HG02759 (cell line): ENCODE results near the gene HAUS7.

Experiments
- ATAC-seq: cut with Tn5 transposase; IDR thresholded peaks from one replicate; pipeline ENCODE4 v1.9.1; 2021; ENCODE audit warnings: mild to moderate bottlenecking, moderate library complexity; ENCODE audit not compliant: unreplicated experiment

HAUS7 gene

DNA sequence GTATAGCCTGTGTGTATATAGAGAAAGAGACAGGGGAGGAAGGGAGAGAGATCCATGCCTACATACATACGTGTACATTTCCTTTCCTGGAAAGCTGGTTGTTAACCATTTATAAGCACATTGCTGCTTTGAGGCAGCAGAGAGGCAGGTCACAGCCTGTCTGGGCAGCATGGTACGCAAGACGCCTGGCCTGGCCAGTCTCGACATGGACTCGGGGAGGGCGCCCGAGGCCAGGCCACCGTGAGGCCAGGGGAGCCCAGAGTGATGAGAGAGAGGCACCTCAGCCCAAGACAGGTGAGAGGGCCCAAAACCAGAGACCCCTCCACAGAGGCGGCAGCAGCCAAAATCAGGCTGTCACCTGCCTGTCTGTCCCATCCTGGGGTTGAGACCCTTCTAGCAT lies 28.4 kb downstream of the HAUS7 start:
- no peak for ATAC-seq

DNA sequence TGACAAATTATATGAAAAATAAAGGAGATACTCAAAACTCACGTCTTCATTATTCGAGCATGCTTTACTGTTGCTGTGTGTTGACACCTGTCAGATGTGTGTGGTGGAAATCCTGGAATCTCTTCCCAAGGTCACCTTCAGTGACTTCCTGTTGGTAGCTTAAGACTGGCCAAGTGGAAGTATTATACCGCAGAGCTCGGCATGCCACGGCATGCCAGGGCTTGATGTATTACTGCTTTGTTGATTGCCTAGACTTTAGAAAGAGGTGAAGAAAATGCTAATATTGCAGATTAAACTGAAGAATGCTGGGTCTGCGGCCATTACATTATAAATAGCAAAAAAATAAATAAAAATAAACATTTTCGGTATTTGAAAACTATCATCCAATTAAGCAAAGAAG lies 29.1 kb downstream of the HAUS7 start:
- ATAC-seq: no peak

DNA sequence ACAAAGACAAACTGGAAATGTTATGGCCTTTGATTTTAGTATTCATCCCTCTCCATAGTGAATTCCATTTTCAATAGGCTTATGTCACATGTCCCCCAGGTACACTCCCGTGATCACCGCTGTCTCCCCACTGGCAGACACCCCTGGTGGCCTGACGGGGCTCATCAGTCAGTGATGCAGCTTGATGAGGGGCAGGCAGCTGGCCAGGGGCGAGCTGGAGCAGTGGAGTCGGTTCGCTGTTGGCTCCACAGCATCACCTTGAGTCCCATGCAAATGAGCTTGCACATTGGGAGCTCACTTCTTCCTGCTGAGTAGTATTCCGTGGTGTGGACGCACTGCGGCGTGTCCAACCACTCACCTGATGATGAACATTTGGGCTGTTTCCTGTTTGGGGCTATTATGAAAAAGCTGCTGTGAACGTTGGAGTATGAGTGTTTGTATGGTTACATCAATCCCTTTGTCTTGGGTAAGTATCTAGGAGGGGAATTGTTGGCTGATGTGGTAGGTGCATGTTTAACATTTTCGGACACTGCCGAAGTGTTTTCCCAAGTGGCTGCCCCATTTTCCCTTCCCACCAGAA lies 29.7 kb downstream of the HAUS7 start:
- ATAC-seq: no peak

DNA sequence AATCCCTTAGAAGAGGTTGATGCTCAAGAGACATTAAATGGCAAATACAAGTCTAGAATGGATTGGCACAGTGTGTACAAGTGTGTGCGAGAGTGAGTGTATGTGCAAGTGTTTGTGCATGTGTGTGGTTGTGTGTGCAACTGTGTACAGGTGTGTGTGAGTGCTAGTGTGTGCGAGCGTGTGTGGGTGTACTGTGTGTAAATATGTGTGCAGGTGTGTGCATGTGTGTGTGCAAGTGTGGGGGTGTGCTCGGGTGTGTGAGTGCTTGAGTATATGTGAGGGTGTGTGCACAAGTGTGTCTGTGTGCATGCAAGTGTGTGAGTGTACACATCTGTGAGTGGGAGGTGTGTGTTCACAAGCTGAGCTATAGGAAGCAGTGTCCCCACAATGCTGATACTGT lies 30.4 kb downstream of the HAUS7 start:
- ATAC-seq: no peak

DNA sequence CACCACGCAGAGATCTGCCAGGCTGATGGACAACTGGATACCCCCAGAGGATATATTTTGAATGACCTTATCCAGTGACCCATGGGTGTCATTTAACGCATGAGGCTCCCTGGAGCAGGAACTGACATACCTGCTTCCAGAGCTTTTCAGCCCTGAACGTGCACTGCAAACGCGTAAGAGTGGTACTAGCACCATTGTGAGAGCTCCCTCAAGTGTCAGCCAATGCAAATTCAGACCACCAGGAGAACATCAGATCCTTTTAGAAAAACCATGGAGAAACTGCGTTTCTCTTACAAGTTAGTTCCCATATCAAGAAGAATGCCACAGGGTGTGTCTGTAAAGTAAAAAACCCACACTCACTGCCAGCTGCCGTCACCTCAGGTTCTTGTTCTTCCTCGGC lies 31.8 kb downstream of the HAUS7 start:
- no peak for ATAC-seq

DNA sequence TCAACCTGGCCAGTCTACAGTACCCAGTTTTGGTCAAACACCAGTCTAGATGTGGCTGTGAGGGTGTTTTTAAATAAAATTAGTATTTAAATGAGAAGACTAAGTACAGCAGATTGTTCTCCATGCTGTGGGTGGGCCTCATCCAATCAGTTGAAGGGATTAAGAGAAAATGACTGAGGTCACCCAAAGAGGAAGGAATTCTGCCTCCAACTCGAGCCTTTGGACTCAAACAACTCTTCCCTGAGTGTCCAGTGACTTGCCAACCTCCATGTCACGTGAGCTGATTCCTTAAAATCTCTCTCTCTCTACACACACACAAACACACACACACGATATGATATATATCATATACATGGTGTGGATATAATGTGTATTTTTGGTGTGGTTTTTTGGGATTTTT lies 34.5 kb downstream of the HAUS7 start:
- ATAC-seq: no peak

DNA sequence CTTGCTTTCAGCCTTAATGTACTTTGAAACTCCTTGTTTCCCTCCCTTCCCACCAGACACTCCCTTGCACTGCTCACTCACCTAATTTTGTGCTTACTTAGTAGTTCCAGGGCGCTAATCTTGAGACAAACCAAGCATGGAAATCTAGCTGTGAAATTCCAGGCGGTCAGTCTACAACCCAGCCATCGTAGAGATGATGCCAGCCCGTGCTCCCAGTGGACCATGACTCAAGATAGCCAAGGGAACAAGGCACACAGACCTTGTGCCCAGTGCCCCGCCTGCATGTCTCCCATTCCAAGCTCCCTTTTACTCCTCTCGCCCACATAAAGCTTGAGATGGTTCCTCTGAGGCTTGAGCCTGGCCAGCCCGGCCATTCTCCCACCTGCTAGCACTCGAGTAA lies 35.6 kb downstream of the HAUS7 start:
- no peak for ATAC-seq

DNA sequence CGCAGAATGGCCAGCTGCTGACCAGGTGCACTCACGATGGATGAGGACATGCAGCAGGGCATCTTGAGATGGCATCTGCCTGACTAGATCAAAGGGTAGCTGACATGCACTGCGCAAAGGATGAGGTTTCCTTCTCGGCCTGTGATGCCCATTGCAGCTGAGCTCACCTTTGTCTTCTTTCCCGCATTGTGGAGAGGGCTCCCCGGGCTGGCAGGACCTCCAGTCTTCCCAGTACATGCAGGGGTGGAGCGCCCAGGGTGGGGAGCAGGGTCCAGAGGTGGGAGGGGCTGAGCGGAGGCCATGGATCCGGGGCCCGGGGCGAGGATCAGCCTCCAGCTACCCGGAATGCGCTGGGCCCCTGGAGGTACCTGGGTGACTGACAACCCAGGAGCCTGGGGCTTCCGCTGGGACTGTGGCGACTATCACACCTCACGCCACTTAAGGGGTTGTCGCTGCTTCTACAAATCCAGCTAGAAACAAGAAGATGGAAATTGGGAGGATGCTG lies 36.5 kb downstream of the HAUS7 start:
- ATAC-seq: no peak

DNA sequence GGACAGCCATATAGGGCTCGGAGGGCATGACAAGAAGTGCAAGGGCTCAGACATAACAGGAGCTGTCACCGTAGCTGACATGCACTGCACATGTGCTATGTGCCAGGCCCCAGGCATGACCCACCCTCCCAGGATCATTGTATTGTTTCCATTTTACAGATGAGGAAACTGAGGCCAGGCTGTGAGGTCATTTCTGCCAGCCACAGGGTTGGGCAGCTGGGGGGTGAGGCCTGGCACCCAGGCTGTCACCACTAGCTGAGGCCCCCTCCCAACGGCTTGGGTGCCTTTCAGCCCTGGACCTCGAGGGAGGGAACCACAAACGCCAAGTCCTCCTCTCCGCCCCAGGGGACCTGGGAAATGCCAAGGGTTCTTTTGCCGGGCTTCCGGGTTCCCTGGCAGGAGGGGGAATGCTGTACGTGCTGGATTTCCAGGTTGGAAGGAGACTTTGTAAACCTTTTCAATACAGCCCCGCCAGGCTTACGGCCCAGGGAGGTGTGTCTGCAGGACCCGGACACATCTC lies 37.2 kb downstream of the HAUS7 start:
- no peak for ATAC-seq

DNA sequence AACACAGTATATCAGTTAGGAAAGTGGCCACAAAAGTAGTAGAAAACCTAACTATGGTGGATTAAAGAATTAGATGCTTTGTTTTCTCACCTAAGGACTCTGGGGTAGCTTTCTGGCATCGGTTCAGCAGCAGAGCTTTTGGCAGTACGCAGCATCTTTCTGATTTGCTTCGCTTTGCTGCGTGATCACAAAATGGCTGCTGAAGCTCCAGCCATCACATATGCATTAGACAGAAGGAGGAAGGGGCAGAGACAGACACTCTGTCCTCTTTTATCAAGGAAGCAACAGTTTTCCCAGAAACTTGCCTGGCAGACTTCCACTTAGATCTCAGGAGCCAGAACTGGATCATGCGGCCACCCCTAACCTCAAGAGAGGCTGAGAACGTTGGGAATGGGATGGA lies 39.6 kb downstream of the HAUS7 start:
- ATAC-seq: no peak

DNA sequence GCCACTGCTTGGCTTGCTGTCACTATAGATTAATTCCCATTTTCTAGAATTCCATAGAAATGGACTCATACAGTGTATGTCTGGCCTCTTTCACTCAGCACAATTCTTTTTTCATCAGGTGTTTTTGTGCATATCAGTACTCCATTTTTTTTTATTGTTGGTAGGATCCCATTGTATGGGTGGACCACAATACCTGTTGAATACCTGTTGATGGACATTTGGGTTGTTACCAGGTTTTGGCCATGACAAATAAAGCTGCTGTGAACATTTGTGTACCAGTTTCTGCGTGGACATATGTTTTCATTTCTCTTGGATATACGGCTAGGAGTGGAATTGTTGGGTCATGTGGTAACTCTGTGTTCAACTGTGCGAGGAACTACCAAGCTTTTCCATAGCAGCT lies 44.2 kb downstream of the HAUS7 start:
- no peak for ATAC-seq

DNA sequence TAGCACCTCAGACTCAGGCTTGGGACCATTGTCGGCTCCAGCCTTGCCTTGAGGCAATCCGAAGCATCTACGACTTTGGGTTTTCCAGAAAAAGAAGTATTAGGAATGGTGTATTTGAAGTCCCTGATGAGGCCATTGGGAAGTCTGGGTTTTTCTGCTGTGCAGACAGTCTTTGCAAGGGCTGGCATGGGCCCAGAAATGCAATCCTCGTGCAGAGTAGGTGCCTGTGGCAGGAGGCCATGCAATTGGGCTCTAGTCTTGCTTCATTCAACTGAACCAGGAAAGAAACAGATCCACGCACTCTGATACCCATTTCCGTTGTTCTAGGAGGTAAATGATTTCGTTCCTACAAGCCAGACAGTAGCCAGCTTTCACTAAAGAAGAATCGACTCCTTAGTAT lies 46.7 kb downstream of the HAUS7 start:
- ATAC-seq: no peak

DNA sequence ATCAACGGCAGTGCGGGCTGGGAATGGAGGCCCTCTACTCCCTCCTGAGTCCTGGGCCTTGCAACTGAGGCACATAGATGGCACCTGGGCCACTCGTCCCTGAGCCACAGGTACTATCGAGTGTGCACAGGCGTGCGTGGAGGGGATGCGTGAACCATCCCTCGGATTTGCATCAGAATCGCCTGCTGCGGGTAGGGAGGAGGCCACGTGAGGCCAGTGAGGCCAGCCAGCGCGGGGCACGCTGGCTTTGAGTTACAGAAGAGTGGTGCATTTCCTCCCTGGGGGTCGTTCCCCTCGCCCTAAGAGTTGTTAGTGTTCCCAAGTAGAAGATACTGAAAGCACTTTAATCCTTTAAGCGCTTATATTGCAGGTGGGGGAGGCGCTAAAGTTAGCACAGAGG lies 48.5 kb downstream of the HAUS7 start:
- ATAC-seq: no peak

DNA sequence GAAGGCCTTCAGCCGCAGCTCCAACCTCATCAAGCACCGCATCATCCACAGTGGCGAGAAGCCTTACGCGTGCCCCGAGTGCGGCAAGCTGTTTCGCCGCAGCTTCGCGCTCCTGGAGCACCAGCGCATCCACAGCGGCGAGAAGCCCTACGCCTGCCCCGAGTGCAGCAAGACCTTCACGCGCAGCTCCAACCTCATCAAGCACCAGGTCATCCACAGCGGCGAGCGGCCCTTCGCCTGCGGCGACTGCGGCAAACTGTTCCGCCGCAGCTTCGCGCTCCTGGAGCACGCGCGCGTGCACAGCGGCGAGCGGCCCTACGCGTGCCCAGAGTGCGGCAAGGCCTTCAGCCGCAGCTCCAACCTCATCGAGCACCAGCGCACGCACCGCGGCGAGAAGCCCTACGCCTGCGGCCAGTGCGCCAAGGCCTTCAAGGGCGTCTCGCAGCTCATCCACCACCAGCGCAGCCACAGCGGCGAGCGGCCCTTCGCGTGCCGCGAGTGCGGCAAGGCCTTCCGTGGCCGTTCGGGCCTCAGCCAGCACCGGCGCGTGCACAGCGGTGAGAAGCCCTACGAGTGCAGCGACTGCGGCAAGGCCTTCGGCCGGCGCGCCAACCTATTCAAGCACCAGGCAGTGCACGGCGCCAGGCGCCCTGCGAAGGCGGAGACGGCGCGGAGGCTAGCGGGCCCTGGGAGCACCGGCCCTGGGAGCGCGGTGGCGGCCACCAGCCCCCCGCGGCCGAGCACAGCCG lies 49.4 kb downstream of the HAUS7 start:
- ATAC-seq: no peak

DNA sequence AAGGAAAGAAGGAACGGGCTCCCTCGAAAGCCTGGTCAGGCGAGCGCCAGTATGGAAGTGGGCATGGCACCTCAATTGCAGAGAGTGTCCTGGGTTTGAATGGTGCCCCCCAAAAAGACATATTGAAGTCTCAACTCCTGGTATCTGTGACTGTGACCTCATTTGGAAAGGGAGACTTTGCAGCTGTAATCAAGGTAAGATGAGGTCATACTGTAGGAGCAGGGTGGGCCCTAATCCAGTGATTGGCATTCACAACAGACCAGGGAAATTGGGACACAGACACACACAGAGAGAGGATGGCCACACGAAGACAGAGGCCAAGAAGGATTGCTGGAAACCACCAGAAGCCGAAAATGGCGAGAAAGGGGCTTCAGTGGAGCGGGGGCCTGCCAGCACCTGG lies 52.7 kb downstream of the HAUS7 start:
- ATAC-seq: no peak

DNA sequence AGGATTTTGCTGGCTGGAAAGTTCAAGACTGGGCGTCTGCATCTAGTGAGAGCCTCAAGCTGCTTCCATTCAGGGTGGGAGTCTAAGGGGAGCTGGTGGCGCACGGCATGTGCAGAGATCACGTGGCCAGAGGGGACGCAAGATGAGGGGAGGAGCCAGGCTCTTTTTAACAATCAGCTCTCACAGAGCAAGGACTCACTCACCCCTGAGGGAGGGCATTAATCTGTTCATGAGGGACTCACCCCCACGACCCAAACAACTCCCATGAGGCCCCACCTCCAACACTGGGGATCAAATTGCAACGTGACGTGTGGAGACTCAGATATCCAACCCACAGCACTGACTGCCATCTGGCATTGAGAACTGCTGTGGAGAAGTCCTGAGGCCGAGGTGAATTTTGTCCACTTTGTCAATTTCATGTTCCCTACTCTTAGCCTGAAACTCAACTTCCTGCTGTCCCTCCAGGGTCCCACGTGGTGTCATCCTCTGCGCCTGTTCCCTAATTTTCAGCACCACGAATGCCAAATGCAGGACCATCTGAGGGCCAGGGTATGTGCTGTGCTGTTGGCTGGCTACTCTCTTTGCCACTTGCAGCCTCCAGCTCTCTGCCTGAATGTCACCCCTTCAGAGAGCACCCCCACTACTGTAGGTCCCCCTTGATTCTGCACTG lies 53.5 kb downstream of the HAUS7 start:
- no peak for ATAC-seq

DNA sequence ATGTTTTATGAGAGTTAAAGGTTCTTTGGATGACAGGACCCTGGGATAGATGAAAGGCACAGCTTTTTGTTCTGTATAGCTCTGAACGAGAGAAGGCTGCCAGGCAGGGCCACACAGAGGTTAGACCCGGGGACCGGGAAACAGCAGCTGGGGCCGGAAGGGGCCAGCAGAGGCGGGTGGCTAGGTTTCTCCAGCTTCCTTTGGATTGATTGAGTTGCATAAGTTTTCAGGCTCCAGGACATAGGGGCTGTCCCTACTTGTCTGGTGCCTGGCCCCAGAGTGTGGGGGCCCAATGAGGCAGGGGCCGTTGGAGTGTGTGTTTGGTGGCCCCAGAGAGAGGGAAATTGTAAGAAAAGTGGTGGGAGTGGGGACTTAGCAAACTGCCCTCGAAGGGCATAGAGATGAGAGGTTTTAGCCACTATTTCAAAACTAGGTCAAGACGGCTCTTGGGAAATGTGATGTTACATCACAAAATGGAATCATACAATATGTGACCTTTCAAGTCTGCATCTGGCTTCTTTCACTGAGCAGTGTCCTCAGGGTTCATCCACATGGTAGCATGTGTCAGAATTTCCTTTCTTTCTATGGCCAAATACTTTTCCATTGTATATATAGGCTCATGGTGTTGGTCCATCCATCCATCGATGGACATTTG lies 55.4 kb downstream of the HAUS7 start:
- ATAC-seq: no peak

DNA sequence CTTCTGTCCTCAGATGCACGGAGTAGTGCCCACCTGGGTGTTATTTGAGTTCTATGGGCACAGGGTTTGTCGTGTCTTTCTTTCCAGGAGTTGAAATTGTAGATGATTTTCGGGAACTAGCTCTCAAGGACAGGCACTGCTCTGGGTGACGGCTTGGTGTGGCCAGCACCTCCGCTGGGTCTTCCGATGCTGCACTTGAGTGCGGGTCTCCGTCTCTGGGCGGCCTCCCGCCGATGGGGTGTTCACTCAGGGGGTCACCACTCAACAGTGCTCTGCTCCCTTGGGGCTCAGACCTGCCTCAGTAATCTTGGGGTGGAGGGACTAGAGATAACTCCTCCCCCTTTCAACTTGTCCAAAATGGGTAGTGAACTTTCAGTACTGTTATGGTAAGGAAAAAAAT lies 56.6 kb downstream of the HAUS7 start:
- no peak for ATAC-seq

DNA sequence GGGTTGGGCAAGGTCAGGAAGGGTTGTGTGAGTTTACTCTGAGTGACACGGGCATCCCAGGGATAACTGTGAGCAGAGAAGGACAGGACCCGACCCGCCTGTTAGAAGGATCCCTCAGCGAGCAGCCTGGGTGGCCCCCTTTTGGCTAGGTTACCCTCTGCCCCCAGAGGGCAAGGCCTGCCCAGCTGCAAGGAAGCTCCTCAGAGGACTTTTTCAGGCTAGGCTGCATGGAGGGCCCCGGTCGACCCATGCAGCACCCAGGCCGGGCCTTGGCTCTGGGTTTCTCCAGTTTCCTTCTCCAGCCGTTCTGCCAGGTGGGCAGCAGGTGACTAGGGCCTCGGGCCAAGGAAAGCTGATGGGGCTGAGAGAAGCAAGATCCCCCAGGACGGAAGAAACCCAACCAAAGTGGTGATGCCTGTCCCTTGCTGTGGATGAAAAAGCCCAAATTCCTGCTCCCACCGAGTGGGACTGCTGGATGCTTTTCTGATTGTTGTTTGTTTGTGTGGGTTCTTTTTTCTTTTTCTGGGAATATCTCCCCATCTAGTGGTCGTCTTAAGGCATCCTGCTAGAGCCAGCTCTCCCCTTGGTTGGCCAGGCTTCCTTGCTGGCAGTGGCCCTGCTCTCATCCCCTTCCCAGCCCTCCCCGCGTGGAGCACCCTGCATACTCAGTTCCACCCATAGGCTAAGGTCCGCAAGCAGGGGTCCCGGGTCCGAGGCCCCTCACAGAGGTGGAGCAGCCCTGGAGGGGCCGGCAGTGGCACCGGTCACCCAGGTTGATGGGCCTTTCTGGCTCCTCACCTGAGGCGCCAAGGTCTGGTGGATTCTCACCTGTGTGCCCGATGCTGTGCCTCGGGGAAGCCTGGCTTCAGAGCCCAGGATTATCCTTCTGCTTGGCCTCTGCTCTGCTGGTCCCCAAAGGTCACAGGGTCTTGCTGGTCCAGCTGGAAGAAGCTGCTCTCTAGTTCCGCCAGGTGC lies 57.3 kb downstream of the HAUS7 start:
- no peak for ATAC-seq

DNA sequence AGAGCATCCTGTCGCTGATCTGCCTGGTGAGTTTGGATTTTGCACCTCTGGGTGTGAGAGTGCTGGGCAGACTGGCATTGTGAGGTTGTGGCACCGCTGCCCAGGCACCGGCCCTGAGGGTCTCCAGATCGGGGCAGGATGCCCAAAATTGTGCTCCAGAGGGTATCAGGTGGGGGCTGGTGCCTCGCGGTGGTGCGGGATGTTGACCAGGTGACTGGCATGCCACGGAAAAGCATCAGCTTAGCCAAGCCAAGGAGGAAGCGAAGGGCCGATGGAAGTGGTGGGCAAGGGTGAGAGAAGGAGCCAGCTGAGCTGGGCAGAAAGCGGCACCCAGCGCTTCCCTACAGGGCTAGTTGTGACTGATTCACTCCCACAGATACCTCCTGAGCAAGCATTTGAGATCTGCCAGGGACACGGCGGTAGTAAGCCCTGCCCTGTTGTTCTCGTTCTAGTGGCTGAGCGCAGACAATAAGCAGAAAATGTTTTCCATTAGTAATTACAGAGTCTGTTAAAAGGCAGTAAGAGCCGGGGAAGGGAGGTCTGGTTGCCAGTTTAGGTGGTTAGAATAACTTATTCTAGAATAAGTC lies 58.3 kb downstream of the HAUS7 start:
- ATAC-seq: no peak
